Erythroblast (primary cell): Measurements from ENCODE around the gene POMT1.

ENCODE experiments used
- GATA1 ChIP-seq: IDR thresholded peaks from 2 replicates; pipeline ENCODE4 v1.6.1; 2011; ENCODE audit warnings: low read depth, mild to moderate bottlenecking, control low read depth, low read length, moderate library complexity
- POLR2A ChIP-seq: IDR thresholded peaks from 2 replicates; pipeline ENCODE4 v1.6.1; 2011; ENCODE audit warnings: mild to moderate bottlenecking, low read length

DNA sequence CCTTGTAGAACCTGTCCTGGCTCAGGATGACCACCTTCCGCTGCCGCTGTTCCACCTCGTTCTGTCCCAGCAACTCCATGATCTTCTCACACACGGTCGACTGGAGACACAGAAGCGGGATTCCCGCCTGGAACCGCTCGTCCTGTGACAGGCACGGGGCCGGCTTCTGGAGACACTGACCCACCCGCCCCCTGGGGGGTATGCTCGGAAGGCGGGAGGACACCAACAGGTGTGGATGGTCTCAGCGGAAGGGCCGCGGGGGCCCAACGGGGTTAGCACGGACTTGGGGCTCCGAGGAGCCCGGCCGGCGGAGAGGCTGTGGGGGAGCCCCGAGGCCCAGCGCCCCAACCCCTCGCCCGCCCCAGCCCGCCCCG lies 27.8 kb downstream of the POMT1 start:
- TF ChIP-seq POLR2A (no peak), GATA1 (no peak)
